Testis (tissue), 3 donors: ENCODE data around the gene LAMTOR1. TPM values are rescaled to one million over a fixed set of nuclear protein-coding genes. Genes with fewer than 3 reads are reported as not detected.

Experiments used
- DNase-seq: peaks from one replicate; pipeline ENCODE4 v3.0.0-alpha.2; 2019
- H3K27ac ChIP-seq, 2 donors: fragments of 200-600 bp; sonication (generic); one replicate each; pipeline ENCODE4 v1.5.1; 2019
- H3K27me3 ChIP-seq: fragments of 200-600 bp; sonication (generic); one replicate; pipeline ENCODE4 v1.5.1; 2019
- H3K36me3 ChIP-seq: fragments of 200-600 bp; sonication (generic); one replicate; pipeline ENCODE4 v1.5.1; 2017; ENCODE audit warnings: low read depth; ENCODE audit errors: missing control alignments
- H3K4me1 ChIP-seq: fragments of 200-600 bp; sonication (generic); one replicate; pipeline ENCODE4 v1.5.1; 2019
- H3K4me3 ChIP-seq, 2 donors: fragments of 200-600 bp; sonication (generic); one replicate each; pipeline ENCODE4 v1.5.1; 2017 to 2019
- H3K9me3 ChIP-seq: fragments of 200-600 bp; sonication (generic); one replicate; pipeline ENCODE4 v1.5.1; 2017
- CTCF ChIP-seq, 3 experiments: fragments of 450-650 bp in 2 of 3; fragments of 200-600 bp in 1 of 3; sonication (generic) in 1 of 3; IDR thresholded peaks; one replicate each; pipeline ENCODE4 v1.5.1; 2016 to 2019; ENCODE audit warnings: antibody characterized with exemption in 3 of 3, mild to moderate bottlenecking in 2 of 3, moderate library complexity in 1 of 3
- POLR2A ChIP-seq: fragments of 450-650 bp; IDR thresholded peaks from one replicate; pipeline ENCODE4 v1.6.1; 2017; ENCODE audit warnings: antibody characterized with exemption, mild to moderate bottlenecking, moderate library complexity
- WGBS, 2 donors: methylation state at CpG; one replicate each; pipeline ENCODE4 v1.1.5; 2018; 5-methylcytosine and 5-hydroxymethylcytosine counted together
- intact Hi-C: fragments of 100-400 bp; cut with DNase I; formaldehyde crosslinking; loops from one replicate; pipeline ENCODE4 v1.15.1; 2023; ENCODE audit warnings: low total_unique reads
- polyA plus RNA-seq: library from polyadenylated mRNA; stranded (reverse); fragments of 350-450 nt; fragmentation: Illumina TruSeq; extraction: RNeasy Lipid Tissue Mini Kit (QIAGEN cat#74804); gene quantifications from one replicate; pipeline ENCODE4 v1.2.3, GENCODE V29; 2014; ENCODE audit warnings: low read depth, low replicate concordance; ENCODE audit not compliant: insufficient read depth
- total RNA-seq, 2 donors: library from RNA; depleted of rRNA; stranded (reverse); fragments of >200 nt; gene quantifications; one replicate each; pipeline ENCODE4 v1.2.3, GENCODE V29; 2016

Gene LAMTOR1
- total and polyA plus RNA-seq, 3 donors from 2014 or later: 86.9 to 107 (median 89.0) TPM

GRCh38 chr11:72125956-72126355 lies 22.9 kb upstream of the LAMTOR1 start:
- Histone ChIP-seq H3K27ac (no peak overlapping the region), H3K9me3 (no peaks in the 10 kb centered on the region), H3K36me3 (no peaks in the 10 kb centered on the region), H3K4me1 (no peaks in the 10 kb centered on the region), H3K27me3 (no peaks in the 10 kb centered on the region), H3K4me3 (no peak overlapping the region)
- intact Hi-C loops: no loop called here
- DNase-seq: no peak
- TF ChIP-seq POLR2A (no peak), CTCF (IDR thresholded peaks at IDR 0.05) (no peak)
- 72 to 89% methylated on average over 1 of the region's 1 CpG for WGBS, 2 donors

GRCh38 chr11:72124046-72124445 lies 20.9 kb upstream of the LAMTOR1 start:
- no peak for DNase-seq
- intact Hi-C loops: no loop called here

GRCh38 chr11:72123117-72123653 lies 20.1 kb upstream of the LAMTOR1 start:
- no peaks in the 10 kb centered on the region for H3K36me3 ChIP-seq
- WGBS, 2 donors: 40 to 48% methylated on average over 3 of the region's 3 CpGs
- H3K9me3 ChIP-seq: no peaks in the 10 kb centered on the region
- no peak for DNase-seq
- H3K4me1 ChIP-seq: no peaks in the 10 kb centered on the region
- no peak overlapping the region for H3K4me3 ChIP-seq
- intact Hi-C loops: no loop called here
- no peaks in the 10 kb centered on the region for H3K27me3 ChIP-seq
- H3K27ac ChIP-seq: no peak overlapping the region
- TF ChIP-seq POLR2A: no peak
- no peak for TF ChIP-seq CTCF (IDR thresholded peaks at IDR 0.05)

More at GRCh38 chr11:72124046-72124445, 20.9 kb upstream of the LAMTOR1 start:
- Histone ChIP-seq H3K36me3 (no peaks in the 10 kb centered on the region), H3K27ac (no peak overlapping the region), H3K27me3 (no peaks in the 10 kb centered on the region), H3K9me3 (no peaks in the 10 kb centered on the region), H3K4me1 (no peaks in the 10 kb centered on the region), H3K4me3 (no peak overlapping the region)
- 90 to 98% methylated on average over 2 to 6 of the region's 6 CpGs for WGBS, 2 donors
- TF ChIP-seq POLR2A (no peak), CTCF (IDR thresholded peaks at IDR 0.05) (no peak)

- Histone ChIP-seq H3K9me3 (no peaks in the 10 kb centered on the region), H3K4me3 (no peak overlapping the region), H3K4me1 (no peaks in the 10 kb centered on the region), H3K27me3 (no peaks in the 10 kb centered on the region), H3K36me3 (no peaks in the 10 kb centered on the region), H3K27ac (no peak overlapping the region)
- no peak for DNase-seq
- TF ChIP-seq POLR2A: no peak
- no peak for TF ChIP-seq CTCF (IDR thresholded peaks at IDR 0.05)
- 90 to 92% methylated on average over 1 of the region's 1 CpG for WGBS, 2 donors
- intact Hi-C loops: no loop called here
Observed at GRCh38 chr11:72122607-72123006, 19.5 kb upstream of the LAMTOR1 start.

- intact Hi-C loops: no loop called here
- Histone ChIP-seq H3K27me3 (no peaks in the 10 kb centered on the region), H3K27ac (no peak overlapping the region), H3K4me1 (no peaks in the 10 kb centered on the region), H3K36me3 (no peaks in the 10 kb centered on the region), H3K4me3 (no peak overlapping the region), H3K9me3 (no peaks in the 10 kb centered on the region)
- DNase-seq: no peak
- WGBS, 2 donors: 76 to 89% methylated on average over 2 of the region's 2 CpGs
- TF ChIP-seq CTCF (IDR thresholded peaks at IDR 0.05) (no peak), POLR2A (no peak)
Observed at GRCh38 chr11:72120930-72121329, 17.8 kb upstream of the LAMTOR1 start.
